HG03280 (cell line): ENCODE data around the gene FREM3.

ENCODE experiments used
- ATAC-seq: cut with Tn5 transposase; IDR thresholded peaks from one replicate; pipeline ENCODE4 v1.9.1; 2021; ENCODE audit warnings: mild to moderate bottlenecking, moderate library complexity; ENCODE audit not compliant: unreplicated experiment

FREM3 gene

DNA sequence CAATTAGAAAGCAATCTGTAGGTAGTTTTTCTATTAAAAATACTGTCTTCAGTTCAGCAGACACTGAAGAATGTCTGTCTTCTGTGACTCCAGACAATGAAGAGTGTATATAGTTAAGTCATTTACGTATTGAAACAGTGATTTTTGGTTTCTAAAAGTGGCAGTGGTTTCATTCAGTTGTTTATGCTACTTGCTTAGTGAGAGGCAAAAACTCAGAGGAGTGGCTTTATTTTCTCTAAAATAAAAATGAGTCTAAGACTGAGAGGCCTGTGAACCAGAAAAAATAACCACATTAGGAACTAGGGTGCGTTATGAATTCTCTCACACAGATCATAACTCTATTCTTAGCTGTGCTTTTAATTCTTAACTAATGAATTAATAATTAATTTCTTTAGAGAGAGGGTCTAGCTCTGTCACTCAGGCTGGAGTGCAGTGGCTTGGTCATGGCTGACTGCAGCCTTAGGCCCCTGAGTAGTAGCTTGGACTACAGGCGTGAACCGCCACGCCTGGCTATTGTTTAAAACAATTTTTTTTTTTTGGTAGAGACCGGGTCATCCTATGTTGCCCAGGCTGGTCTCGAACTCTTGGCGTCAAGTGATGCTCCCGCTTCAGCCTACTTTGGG, 31.4 kb downstream of the FREM3 start:
- peak; percentile 99 for ATAC-seq

DNA sequence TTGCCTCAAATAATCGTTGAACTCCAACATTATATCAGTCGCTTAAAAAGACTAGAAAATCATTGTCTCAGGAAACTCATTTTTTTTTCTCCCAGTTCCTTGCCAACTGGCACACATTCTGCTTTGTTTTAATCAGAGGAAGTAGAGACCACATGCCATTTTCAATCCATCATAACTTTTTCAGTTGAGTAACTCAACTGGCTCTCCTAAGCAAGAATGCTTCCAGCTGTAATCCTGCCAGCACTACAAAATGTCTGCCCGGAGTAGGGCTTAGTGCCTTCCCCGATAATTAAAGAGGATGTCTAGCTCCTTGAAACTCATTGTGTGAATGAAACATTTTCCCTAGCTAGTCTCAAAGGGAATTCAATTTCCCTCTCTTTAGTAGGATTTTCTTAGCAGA, 33.0 kb downstream of the FREM3 start:
- ATAC-seq, result no peak

DNA sequence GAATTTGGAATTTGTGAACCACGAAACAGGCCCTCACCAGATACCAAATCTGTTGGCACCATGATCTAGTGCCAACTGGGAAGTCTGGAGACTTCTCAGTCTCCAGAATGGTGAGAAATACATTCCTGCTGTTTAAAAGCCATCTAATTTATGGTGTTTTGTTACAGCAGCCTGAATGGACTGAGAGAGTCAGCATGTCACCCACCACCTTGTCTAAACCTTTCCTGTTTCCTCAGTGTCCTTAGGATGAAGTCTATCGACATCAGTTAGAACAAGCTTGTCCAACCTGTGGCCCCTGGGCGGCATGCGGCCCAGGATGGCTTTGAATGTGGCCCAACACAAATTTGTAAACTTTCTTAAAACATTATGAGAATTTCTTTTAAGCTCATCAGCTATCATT, 42.1 kb downstream of the FREM3 start:
- ATAC-seq, result no peak

DNA sequence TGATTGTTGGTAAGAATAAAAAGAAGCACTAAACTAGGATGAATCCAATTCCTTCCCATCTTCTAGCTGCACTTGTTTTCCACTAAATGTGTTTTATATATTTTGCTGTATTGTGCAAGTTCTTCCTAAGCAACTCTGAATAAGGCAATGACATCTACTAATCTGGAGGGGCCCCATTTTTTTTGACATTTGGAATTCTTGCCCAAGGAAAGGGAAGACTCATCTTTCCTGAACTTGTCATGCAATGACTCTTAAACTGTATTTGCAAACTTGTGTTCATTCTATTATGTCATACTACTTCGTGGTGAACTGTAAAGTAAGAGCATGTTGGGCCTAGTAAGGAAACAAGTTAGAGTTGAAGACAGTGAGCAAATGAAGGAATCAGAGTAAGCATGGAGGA, 45.9 kb downstream of the FREM3 start:
- no peak for ATAC-seq

DNA sequence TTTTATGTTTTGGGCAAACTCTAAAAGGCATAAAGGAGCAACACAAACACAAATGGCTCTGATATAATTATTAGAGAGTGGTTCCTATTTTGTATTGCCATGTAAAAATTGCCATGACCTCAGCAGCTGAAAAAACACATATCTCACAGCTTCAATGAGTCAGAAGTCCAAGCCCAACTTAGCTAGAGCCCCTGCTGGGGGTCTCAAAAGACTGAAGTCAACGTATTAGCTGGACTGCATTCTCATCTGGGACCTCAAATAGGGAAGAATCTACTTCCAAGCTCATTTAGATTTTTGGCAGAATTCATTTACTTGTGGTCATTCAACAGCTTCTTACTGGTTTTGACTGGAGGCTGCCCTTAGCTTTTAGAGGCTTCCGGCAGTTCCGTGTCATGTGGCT, 47.4 kb downstream of the FREM3 start:
- ATAC-seq, result no peak

DNA sequence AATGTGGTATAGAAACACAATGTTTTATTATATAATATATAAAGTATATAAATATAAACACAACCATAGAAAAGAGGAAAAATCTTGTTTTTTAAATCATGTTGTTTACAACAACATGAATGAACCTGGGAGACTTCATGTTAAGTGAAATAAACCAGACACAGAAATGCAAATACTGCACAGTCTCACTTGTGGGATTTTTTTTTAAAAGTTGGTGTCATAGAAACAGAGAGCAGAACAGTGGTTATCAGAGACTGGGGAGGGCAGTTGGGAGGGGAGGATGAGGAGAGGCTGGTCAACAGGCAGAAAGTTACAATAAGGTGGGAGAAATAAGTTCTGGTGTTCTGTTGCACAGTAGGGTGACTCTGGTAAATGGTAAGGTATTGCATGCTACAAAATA, 57.1 kb downstream of the FREM3 start:
- no peak for ATAC-seq

DNA sequence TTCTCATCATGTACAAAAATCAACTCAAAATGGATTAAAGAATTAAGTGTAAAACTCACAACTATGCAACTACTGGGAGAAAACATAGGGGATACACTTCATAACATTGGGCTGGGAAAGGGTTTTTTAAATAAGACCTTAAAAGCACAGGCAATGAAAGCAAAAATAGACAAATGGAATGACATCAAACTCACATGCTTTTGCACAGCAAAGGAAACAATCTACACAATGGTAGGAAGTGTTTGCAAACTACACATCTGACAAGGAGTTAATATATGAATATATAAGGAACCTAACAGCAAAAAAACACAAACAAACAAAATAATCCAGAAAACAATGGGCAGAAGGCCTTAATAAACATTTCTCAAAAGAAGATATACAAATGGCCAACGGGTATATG, 57.9 kb downstream of the FREM3 start:
- no peak for ATAC-seq

DNA sequence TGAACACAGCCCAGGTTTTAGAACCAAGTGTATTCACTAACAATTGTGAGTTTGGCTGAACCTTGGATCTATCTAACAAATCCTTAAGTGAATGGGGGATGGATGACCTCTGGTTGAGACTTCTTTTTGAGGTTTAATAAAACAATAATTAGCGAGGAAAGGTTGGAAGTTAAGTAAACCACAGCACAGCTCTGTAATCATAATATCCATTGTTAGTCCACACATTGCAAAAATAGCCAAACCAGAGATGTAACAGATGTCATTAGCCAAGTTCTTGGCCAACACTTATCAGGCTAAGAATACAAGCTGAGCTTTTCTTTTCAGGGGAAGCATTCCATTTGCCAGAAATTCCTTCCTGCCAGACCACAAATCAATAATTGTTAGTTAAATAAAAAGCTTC, 59.1 kb downstream of the FREM3 start:
- no peak for ATAC-seq

DNA sequence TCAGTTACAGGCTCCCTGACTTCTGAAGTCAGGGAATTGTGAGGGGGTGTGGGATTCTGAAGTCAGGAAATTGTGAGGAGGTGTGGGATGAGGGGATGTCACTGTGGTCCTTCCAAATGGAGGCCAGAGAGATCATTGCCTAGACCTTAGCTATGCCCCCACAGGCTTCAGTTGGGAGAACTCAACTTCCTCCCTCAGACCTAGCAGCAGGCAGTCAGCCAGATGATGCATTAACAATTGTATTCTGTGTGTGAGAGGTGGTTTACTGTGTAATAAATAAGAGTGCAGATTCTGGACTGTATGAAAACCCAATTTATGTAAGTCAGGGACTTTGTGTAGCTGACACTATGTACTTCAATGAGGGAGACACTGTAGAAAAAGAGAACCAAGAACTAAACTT, 65.7 kb downstream of the FREM3 start:
- ATAC-seq, result no peak

DNA sequence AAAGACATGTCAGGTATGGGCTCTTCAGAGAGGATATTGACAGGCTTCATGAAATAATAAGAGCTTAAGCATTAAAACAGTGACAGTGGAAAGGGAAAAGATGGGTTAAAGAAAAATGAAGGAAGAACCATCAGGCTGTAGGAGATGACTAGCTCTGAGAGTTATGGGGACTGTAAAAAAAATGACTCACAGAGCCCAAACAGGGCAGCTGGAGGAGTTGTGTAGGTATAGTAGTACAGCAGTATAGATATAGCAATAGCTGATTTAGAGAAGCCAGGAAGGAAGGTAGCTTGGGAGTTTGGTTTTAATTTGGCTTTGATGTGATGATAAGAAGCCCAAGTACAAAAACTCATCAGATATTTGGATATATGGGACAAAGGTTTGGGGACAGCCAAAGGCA, 66.6 kb downstream of the FREM3 start:
- no peak for ATAC-seq

DNA sequence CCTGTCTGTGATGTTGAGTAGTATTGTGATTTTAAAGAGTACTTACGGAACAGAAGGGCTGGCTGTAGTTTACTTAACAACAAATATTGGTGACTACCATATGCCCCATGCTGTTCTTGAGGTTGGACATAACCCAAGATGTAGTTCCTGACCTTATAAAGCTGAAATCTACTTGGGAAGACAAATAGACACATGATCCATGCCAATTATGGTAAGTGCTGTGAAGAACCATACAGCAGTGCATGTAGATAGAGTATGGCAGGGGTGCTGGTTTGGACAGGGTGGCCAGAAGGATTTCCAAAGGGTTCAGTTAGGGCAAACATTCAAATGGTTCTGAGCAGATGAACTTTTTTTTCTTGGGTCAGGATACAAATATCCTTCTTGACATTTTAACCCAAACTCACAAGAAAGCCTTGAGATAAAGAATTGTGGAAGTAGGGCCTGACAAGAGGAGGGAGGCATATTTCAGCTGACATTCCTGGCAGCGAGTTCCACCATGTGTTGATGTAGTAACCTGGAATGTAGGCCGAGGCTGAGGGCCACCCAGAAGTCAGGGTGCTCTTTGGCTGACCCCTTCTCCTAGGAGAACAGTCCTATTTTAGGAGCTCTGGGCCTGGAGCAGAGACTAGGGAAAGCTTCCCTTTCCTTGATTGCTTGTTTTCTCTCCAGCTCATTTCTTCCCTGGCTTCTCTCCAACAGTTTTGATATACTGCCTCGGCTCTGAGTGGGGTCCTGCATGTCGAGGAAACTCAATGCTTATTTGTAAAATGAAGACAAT, 74.2 kb downstream of the FREM3 start:
- no peak for ATAC-seq

DNA sequence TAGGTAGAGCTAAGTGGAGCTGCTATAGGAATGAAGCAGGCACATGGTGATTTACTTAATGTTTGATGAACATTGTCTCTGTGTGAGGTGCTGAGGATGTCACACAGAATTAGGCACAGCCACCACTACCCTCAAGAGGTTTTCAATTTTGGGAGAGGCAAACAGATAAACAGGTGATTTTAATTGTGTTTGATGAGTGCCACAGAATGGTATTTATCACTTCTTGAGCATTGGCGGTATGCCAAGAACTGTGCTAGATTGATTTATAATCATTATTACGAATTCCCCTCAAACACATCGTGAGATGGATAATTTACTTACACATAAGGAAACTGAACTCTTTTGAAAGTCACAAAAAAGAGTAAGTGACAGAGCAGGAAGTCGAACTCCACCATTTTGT, 74.8 kb downstream of the FREM3 start:
- no peak for ATAC-seq

DNA sequence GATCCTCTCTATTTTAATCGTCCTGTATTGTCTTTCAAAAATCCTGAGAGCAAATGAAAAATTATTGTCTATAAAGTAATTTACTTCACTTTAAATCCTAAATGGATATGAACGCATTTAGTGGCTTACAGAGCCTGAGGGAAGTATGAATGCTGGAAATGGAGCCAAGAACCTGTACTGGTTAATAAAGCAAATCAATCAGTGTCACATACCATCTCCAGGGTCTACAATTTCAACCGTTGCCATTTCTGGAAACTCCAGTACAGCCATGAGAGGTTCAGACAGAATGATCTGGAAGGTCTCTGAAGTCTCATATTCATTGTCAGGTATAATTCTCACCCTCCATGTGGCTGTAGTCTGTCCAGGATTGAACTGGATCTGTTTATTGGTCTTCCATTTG, 76.6 kb downstream of the FREM3 start:
- ATAC-seq, result no peak

DNA sequence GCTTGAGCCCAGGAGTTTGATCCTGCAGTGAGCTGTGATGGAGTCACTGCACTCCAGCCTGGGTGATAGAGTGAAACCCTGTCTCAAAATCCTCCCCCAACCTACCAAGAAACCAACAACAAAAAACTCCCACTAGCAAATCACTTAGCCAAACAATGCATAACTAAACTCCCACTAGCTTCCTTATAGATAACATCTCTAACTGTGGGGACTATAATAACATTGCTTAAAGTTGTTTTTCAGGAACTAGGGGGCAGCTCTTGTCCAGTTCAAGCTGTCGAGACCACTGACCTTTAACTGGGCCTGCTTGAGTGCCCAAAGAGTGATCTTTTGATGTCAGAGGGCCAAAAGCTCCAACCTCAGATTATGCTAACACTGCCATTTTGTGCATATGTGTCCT, 81.7 kb downstream of the FREM3 start:
- ATAC-seq, result no peak

DNA sequence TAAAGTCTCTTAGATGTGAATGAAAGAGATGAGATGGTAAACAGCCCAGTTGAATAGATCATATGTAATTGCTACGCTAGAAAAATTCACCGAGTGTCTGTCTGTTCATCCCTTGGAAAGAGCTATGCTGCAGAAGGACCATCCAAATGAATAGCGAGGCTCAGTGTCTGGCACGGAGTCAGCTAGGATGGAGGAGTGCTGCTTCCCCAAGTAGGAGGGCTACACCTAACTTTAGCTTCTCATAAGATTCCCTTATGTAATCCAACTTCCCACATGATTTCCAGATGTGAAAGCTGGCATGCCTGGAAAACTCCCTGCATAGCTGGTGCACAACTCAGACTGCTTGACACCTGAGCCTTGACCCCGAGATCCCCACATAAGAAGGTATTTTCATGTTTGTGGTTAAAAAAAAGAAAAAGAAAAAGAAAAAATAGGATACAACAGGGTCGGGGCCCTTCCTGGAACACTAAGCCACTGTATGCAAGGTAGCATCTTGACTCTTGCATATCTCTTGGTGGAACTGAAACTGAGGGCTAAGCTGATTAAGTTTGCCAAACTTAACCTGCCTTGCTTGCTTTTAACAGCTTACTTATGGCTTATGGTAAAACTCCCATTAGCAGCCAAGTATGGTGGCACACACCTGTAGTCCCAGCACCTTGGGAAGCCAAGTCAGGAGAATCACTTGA, 82.3 kb downstream of the FREM3 start:
- no peak for ATAC-seq

DNA sequence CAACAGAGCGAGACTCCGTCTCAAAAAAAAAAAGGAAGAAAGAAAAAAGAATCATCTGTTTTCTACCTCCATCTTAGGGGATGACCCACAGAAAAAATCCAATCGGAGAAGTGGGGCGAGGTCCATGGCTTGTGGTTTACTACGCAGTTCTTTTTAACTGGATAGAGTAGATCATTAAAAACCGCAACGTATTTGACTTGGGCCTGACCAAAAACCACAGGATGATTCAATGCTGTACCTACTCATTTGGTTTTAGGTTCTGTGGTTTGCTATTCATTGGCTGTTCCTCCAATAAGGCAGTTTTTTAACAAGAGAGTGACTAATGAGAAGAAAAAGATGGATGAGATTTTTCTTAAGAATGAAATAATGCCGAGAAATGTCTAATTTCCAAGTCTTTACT, 83.7 kb downstream of the FREM3 start:
- ATAC-seq, result peak; percentile 78

DNA sequence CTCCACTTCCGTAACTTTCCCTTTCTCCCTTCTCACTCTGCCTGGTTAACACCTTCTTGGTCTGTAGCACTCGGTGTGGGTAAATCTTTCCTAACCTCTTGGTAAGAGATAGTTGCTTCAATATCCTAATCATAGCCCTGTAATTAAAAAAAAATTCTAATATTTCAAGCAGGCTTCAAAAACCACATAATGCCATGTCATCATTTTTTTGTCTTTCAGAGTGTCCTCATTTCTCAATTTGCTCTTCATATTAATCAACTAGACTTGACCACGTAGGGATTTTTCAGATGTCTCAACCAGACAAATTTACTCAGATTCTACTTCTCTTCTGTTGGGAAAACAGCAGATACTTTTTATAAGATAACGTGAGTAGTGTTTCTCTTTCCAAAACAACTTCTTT, 91.0 kb downstream of the FREM3 start:
- ATAC-seq, result no peak

DNA sequence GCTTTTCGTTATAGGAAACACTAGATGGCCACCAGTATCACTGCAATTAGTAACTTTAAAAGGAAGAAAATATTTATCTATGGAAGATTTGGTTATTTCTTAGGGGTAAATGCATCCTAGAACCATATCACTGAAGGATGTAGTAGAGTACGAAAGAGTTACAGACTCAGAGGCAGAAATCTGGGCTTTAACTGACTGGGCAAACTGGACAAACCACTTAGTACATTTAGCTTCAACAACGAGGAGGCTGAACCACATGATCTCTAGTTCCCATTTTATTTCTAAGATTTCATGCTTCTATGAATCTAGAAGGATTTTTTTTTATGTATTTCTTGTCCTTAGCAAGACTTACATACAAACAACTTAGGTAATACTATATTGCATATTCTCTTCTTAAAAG, 94.0 kb downstream of the FREM3 start:
- no peak for ATAC-seq

DNA sequence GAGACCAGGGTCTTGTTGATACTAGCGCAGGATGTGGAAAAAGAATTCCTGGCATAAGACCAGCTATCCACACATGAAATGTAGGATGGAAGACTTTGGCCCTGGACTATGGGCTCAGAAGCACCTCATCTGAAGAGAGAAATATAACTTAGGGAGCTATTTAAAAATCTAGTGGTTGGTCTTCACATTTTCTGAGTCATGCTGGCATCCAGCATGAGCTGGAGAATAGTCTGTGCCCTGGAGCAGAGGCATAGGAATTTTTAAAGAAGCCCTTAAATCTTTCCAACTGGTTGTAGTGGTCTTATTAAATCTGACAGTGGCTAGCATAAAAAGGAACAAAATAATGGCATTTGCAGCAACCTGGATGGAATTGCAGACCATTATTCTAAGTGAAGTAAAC, 100.6 kb downstream of the FREM3 start:
- ATAC-seq, result no peak

DNA sequence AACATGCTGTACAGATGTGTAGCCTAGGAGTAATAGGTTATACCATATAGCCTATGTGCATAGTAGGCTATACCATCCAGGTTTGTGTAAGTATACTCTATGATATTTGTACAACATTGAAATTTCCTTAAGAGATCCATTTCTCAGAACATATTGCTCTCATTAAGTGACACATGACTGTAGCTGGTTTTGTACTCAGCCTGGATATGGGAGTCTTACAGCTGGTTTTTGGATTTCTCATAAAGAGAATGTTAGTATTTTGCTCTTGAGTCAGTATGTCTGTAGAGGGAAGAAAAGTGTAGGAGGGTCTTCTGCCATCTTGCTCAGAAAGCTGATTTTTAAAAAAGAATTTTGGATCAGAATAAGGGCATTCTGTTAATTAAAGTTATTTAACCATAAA, 101.7 kb downstream of the FREM3 start:
- ATAC-seq, result no peak

DNA sequence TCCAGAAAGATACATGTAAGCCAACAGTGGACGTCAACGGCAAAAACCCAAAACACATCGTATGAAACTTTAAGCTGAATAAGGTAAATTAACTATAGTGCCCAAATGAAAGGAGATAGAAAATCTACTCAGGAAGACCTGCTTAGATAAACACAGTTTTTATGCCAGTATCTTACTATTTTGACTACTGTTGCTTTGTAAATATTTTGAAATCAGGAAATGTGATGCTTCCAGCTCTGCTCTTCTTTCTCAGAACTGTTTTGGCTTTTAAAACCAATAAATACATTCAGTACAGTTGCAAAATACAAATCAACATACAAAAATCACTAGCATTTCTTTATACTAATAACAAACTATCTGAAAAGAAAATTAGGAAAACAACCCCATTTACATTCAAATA, 103.2 kb downstream of the FREM3 start:
- no peak for ATAC-seq

DNA sequence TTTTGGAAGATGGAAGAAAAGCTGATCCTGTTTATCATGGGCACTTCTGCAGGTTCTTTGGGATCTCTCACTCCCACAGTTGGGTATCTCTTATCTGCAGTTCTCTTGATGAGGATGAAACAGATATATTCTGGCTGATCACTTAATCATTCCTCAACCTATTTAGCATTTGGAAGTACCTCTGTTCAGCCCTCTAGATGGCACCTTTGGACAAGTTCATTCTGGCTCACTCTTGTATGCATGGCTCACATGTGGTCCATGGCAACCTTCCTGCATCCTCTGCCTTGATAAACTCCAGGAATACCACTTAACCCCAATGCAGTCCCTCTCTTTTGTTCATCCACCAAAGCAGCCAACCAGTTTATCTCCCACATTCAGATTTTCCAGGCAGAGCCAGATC, 112.8 kb downstream of the FREM3 start:
- no peak for ATAC-seq
